Measurements from ENCODE around the gene POU2F2. TPM values are rescaled to one million over a fixed set of nuclear protein-coding genes. Genes with fewer than 3 reads are reported as not detected.
"Not testable (repeated sequence)": the region's sequence is repeated elsewhere in the genome, so short reads cannot be mapped to it uniquely, and the experiment has no call there.

POU2F2 gene
- total and polyA plus RNA-seq, 2 experiments from 2014 or later, result 2.3 to 4.6 TPM

DNA sequence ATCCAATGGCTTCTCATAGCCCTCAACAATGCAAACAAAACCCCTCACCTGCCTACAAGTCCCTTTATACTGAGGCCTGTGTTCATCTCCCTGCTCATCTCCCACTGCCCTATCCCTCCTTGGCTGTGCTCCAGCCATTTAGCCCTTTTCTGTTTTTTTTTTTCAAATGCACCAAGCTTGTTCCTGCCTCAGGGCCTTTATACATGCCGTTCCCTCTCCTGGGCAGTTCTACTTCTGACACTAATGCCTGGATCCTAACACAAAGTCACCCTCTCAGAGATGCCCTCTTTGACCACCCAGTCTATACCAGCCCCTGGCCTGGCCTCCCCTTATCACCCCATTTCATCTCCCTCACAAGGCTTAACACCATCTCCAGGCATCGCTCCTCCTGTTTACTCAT is 29.4 kb downstream of the POU2F2 start (continued):
- TF ChIP-seq, protein P1, sequence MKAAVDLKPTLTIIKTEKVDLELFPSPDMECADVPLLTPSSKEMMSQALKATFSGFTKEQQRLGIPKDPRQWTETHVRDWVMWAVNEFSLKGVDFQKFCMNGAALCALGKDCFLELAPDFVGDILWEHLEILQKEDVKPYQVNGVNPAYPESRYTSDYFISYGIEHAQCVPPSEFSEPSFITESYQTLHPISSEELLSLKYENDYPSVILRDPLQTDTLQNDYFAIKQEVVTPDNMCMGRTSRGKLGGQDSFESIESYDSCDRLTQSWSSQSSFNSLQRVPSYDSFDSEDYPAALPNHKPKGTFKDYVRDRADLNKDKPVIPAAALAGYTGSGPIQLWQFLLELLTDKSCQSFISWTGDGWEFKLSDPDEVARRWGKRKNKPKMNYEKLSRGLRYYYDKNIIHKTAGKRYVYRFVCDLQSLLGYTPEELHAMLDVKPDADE (IDR thresholded peaks at IDR 0.05), result no peak
- no peak for TF ChIP-seq STAT1 (IDR thresholded peaks at IDR 0.05; ENCODE audit: unreplicated experiment)

DNA sequence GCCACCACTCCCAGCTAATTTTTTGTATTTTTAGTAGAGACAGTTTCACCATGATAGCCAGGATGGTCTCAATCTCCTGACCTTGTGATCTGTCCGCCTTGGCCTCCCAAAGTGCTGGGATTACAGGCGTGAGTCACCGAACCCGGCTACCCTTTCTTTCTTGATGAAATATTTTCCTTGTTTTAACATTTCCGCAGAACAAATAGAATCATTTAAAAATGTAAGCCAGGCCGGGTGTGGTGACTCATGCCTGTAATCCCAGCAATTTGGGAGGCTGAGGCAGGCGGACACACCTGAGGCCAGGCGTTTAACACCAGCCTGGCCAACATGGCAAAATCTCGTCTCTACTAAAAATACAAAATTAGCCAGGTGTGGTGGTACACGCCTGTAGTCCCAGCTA is 32.0 kb downstream of the POU2F2 start:
- ATAC-seq; H3K27ac Mint-ChIP-seq; H3K4me2 ChIP-seq; H3K4me3 ChIP-seq; H3K9me3 Mint-ChIP-seq; H3K9me2 ChIP-seq (ENCODE audit: insufficient read depth); H3K4me3 Mint-ChIP-seq; H3K36me3 ChIP-seq (ENCODE audit: insufficient read depth); H4K20me1 ChIP-seq (replicated peaks; ENCODE audit: insufficient read depth); DNase-seq (ENCODE audit: low spot score); H3K79me2 ChIP-seq (replicated peaks; ENCODE audit: insufficient read depth); H3F3A ChIP-seq (replicated peaks; ENCODE audit: low read depth); H3K4me1 ChIP-seq (ENCODE audit: insufficient read depth); H3K36me3 Mint-ChIP-seq (ENCODE audit: low read depth); H3K27ac ChIP-seq (ENCODE audit: low read depth); H2AFZ ChIP-seq; H3K27me3 Mint-ChIP-seq (ENCODE audit: insufficient read depth, low read depth, poor library complexity); H3K27me3 ChIP-seq (ENCODE audit: insufficient read depth): not testable (repeated sequence)
- peaks cover 15% of the 10 kb centered on the region for H3K4me1 Mint-ChIP-seq

DNA sequence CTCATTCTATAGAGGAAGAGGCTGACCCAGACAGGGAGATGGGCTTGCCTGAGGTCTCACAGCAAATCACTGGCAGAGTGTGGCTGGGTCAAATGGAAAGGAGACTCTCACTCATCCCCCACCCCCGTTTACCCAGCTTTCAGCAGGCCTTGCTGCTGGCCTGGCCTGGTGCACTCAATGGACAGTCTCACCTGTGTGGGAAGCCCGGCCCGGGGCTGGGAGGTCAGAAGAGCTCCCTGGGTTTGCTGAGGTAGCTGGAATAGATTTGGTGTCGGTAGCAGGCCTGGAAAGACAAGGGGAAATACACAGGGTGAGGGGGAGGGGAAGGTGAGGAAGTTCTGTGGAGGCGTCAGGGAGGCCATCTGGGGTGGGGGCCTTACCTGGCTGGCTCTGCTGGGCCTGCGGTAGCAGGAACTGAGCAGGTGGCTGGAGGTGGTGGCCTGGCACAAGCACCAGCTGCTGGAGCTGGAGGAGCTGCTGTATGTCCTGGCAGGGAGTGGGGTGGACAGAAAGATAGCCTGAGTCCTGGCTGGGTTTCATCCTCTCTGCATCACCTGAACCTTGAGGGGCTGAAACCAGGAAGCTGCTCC is 32.8 kb downstream of the POU2F2 start:
- Histone ChIP-seq H3F3A (replicated peaks; ENCODE audit: low read depth) (0 out of 2 replicates have a peak, but pooled peaks cover 9% of the 10 kb centered on the region), H2AFZ (peak overlapping the region; percentile 63; the same call in 1 of the 2 replicates), H3K27ac (ENCODE audit: low read depth) (no peak overlapping the region), H3K4me3 (no peak overlapping the region), H3K4me2 (peak overlapping the region; percentile 57), H4K20me1 (replicated peaks; ENCODE audit: insufficient read depth) (no peaks in the 10 kb centered on the region), H3K9me2 (ENCODE audit: insufficient read depth) (no peaks in the 10 kb centered on the region), H3K27me3 (ENCODE audit: insufficient read depth) (no peaks in the 10 kb centered on the region), H3K36me3 (ENCODE audit: insufficient read depth) (no peaks in the 10 kb centered on the region), H3K4me1 (ENCODE audit: insufficient read depth) (peaks cover 8% of the 10 kb centered on the region; the same call in 1 of the 2 replicates), H3K79me2 (replicated peaks; ENCODE audit: insufficient read depth) (no peaks in the 10 kb centered on the region)
- no peak overlapping the region; the same call in 2 of the 3 replicates for H3K4me3 Mint-ChIP-seq
- H3K27ac Mint-ChIP-seq, result peak overlapping the region; percentile 38; the same call in 1 of the 2 replicates
- no peaks in the 10 kb centered on the region for H3K36me3 Mint-ChIP-seq (ENCODE audit: low read depth)
- no peak for DNase-seq (ENCODE audit: low spot score)
- peak; percentile 4; the same call in 1 of the 3 replicates for ATAC-seq
- no peaks in the 10 kb centered on the region for H3K9me3 Mint-ChIP-seq
- H3K27me3 Mint-ChIP-seq (ENCODE audit: insufficient read depth, low read depth, poor library complexity), result peaks cover 4% of the 10 kb centered on the region
- H3K4me1 Mint-ChIP-seq, result peaks cover 15% of the 10 kb centered on the region
- TF ChIP-seq, protein P2, sequence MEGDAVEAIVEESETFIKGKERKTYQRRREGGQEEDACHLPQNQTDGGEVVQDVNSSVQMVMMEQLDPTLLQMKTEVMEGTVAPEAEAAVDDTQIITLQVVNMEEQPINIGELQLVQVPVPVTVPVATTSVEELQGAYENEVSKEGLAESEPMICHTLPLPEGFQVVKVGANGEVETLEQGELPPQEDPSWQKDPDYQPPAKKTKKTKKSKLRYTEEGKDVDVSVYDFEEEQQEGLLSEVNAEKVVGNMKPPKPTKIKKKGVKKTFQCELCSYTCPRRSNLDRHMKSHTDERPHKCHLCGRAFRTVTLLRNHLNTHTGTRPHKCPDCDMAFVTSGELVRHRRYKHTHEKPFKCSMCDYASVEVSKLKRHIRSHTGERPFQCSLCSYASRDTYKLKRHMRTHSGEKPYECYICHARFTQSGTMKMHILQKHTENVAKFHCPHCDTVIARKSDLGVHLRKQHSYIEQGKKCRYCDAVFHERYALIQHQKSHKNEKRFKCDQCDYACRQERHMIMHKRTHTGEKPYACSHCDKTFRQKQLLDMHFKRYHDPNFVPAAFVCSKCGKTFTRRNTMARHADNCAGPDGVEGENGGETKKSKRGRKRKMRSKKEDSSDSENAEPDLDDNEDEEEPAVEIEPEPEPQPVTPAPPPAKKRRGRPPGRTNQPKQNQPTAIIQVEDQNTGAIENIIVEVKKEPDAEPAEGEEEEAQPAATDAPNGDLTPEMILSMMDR (conservative IDR thresholded peaks at IDR 0.05; ENCODE audit: low read depth in 2 of 2), result no peak
- no peak for TF ChIP-seq JUNB (IDR thresholded peaks at IDR 0.05; ENCODE audit: unreplicated experiment)
- TF ChIP-seq CREB1 (CRISPR knock-in tag; IDR thresholded peaks at IDR 0.05; ENCODE audit: low read depth), result no peak
- no peak for TF ChIP-seq EZH2phosphoT487 (IDR thresholded peaks at IDR 0.05; ENCODE audit: unreplicated experiment)
- TF ChIP-seq ZNF331 (CRISPR knock-in tag; IDR thresholded peaks at IDR 0.05; ENCODE audit: low read depth), result no peak
- TF ChIP-seq, protein P3, sequence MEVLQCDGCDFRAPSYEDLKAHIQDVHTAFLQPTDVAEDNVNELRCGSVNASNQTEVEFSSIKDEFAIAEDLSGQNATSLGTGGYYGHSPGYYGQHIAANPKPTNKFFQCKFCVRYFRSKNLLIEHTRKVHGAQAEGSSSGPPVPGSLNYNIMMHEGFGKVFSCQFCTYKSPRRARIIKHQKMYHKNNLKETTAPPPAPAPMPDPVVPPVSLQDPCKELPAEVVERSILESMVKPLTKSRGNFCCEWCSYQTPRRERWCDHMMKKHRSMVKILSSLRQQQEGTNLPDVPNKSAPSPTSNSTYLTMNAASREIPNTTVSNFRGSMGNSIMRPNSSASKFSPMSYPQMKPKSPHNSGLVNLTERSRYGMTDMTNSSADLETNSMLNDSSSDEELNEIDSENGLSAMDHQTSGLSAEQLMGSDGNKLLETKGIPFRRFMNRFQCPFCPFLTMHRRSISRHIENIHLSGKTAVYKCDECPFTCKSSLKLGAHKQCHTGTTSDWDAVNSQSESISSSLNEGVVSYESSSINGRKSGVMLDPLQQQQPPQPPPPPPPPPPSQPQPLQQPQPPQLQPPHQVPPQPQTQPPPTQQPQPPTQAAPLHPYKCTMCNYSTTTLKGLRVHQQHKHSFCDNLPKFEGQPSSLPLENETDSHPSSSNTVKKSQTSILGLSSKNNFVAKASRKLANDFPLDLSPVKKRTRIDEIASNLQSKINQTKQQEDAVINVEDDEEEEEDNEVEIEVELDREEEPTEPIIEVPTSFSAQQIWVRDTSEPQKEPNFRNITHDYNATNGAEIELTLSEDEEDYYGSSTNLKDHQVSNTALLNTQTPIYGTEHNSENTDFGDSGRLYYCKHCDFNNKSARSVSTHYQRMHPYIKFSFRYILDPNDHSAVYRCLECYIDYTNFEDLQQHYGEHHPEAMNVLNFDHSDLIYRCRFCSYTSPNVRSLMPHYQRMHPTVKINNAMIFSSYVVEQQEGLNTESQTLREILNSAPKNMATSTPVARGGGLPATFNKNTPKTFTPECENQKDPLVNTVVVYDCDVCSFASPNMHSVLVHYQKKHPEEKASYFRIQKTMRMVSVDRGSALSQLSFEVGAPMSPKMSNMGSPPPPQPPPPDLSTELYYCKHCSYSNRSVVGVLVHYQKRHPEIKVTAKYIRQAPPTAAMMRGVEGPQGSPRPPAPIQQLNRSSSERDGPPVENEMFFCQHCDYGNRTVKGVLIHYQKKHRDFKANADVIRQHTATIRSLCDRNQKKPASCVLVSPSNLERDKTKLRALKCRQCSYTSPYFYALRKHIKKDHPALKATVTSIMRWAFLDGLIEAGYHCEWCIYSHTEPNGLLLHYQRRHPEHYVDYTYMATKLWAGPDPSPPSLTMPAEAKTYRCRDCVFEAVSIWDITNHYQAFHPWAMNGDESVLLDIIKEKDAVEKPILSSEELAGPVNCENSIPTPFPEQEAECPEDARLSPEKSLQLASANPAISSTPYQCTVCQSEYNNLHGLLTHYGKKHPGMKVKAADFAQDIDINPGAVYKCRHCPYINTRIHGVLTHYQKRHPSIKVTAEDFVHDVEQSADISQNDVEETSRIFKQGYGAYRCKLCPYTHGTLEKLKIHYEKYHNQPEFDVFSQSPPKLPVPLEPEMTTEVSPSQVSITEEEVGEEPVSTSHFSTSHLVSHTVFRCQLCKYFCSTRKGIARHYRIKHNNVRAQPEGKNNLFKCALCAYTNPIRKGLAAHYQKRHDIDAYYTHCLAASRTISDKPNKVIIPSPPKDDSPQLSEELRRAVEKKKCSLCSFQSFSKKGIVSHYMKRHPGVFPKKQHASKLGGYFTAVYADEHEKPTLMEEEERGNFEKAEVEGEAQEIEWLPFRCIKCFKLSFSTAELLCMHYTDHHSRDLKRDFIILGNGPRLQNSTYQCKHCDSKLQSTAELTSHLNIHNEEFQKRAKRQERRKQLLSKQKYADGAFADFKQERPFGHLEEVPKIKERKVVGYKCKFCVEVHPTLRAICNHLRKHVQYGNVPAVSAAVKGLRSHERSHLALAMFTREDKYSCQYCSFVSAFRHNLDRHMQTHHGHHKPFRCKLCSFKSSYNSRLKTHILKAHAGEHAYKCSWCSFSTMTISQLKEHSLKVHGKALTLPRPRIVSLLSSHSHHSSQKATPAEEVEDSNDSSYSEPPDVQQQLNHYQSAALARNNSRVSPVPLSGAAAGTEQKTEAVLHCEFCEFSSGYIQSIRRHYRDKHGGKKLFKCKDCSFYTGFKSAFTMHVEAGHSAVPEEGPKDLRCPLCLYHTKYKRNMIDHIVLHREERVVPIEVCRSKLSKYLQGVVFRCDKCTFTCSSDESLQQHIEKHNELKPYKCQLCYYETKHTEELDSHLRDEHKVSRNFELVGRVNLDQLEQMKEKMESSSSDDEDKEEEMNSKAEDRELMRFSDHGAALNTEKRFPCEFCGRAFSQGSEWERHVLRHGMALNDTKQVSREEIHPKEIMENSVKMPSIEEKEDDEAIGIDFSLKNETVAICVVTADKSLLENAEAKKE (CRISPR knock-in tag; IDR thresholded peaks at IDR 0.05), result no peak

All from GM23338 (cell line).